PFSK-1 (cell line): Measurements from ENCODE around the gene CPPED1.

Experiments used
- FOXP2 ChIP-seq: optimal IDR thresholded peaks from 2 replicates; pipeline ENCODE3; 2011; ENCODE audit warnings: borderline replicate concordance, control low read depth, inconsistent platforms; ENCODE audit not compliant: insufficient read depth; ENCODE audit errors: extremely low read length, extremely low read depth
- POLR2AphosphoS5 ChIP-seq: IDR thresholded peaks from 2 replicates; pipeline ENCODE4 v1.6.1; 2012; ENCODE audit warnings: low read depth, mild to moderate bottlenecking, control low read depth, low read length, moderate library complexity
- REST ChIP-seq, 2 experiments: IDR thresholded peaks; 2 replicates each; pipeline versions ENCODE4 v1.6.1 to v1.8.0; 2011 to 2012; ENCODE audit warnings: low read depth in 2 of 2, low read length in 2 of 2, control low read depth in 1 of 2, inconsistent platforms in 1 of 2, mild to moderate bottlenecking in 1 of 2, moderate library complexity in 1 of 2; ENCODE audit not compliant: insufficient read depth in 1 of 2
- SIN3A ChIP-seq: IDR thresholded peaks from 2 replicates; pipeline ENCODE4 v1.6.1; 2012; ENCODE audit warnings: mild to moderate bottlenecking, low read length, moderate library complexity, borderline replicate concordance; ENCODE audit not compliant: insufficient read depth
- TAF1 ChIP-seq: IDR thresholded peaks from 2 replicates; pipeline ENCODE4 v1.6.1; 2012; ENCODE audit warnings: low read length, control low read depth, borderline replicate concordance; ENCODE audit not compliant: insufficient read depth

CPPED1 gene

GRCh38 chr16:12706628-12707027, 97.1 kb downstream of the CPPED1 start:
- TF ChIP-seq FOXP2 (no peak), REST (IDR thresholded peaks at IDR 0.05; ENCODE audit: insufficient read depth in 1 of 2, low read depth in 2 of 2, low read length in 2 of 2) (no peak), POLR2AphosphoS5 (no peak), SIN3A (no peak), TAF1 (no peak)

- TF ChIP-seq REST (IDR thresholded peaks at IDR 0.05; ENCODE audit: insufficient read depth in 1 of 2, low read depth in 2 of 2, low read length in 2 of 2), result no peak
- no peak for TF ChIP-seq POLR2AphosphoS5
- TF ChIP-seq TAF1, result no peak
- TF ChIP-seq FOXP2, result no peak
- no peak for TF ChIP-seq SIN3A
Observed at GRCh38 chr16:12704492-12705111, 99.1 kb downstream of the CPPED1 start.

- TF ChIP-seq FOXP2 (no peak), SIN3A (no peak), POLR2AphosphoS5 (no peak), REST (IDR thresholded peaks at IDR 0.05; ENCODE audit: insufficient read depth in 1 of 2, low read depth in 2 of 2, low read length in 2 of 2) (no peak), TAF1 (no peak)
Observed at GRCh38 chr16:12703935-12704334, 99.8 kb downstream of the CPPED1 start.

- TF ChIP-seq REST (IDR thresholded peaks at IDR 0.05; ENCODE audit: insufficient read depth in 1 of 2, low read depth in 2 of 2, low read length in 2 of 2) (no peak), TAF1 (no peak), POLR2AphosphoS5 (no peak), FOXP2 (no peak), SIN3A (no peak)
Observed at GRCh38 chr16:12700161-12700560, 103.5 kb downstream of the CPPED1 start.

- TF ChIP-seq TAF1 (no peak), REST (IDR thresholded peaks at IDR 0.05; ENCODE audit: insufficient read depth in 1 of 2, low read depth in 2 of 2, low read length in 2 of 2) (no peak), FOXP2 (no peak), SIN3A (no peak), POLR2AphosphoS5 (no peak)
Observed at GRCh38 chr16:12699161-12699560, 104.5 kb downstream of the CPPED1 start.
